Measurements from ENCODE around the gene PCDH8.

PCDH8 gene

GRCh38 chr13:52850072-52850395, 1.6 kb upstream of the PCDH8 start:
- no peaks in the 10 kb centered on the region for H3K36me3 ChIP-seq (ENCODE audit: insufficient read depth)
- no peak overlapping the region for H2AFZ ChIP-seq (ENCODE audit: low read depth)
- H3K9ac ChIP-seq: no peak overlapping the region
- no peak overlapping the region for H3K4me3 ChIP-seq (IDR thresholded peaks at IDR 0.05; ENCODE audit: insufficient read depth, low read depth, low read length)
- no peaks in the 10 kb centered on the region for H3K79me2 ChIP-seq (ENCODE audit: insufficient read depth, low read depth)
- no peaks in the 10 kb centered on the region for H3K27me3 ChIP-seq (ENCODE audit: insufficient read depth, low read depth)
- TF ChIP-seq CTCF (conservative IDR thresholded peaks at IDR 0.05; ENCODE audit: low read depth, low read length): no peak
- H3K4me1 ChIP-seq (ENCODE audit: low read depth, poor library complexity, severe bottlenecking): peaks cover 29% of the 10 kb centered on the region
- H3K4me2 ChIP-seq: peak overlapping the region; percentile 86
- no peaks in the 10 kb centered on the region for H4K20me1 ChIP-seq (ENCODE audit: insufficient read depth)
- H3K27ac ChIP-seq: no peak overlapping the region

- Histone ChIP-seq H4K20me1 (ENCODE audit: insufficient read depth) (no peaks in the 10 kb centered on the region), H3K27ac (no peak overlapping the region), H2AFZ (ENCODE audit: low read depth) (no peak overlapping the region), H3K4me2 (no peak overlapping the region), H3K4me3 (IDR thresholded peaks at IDR 0.05; ENCODE audit: insufficient read depth, low read depth, low read length) (no peak overlapping the region), H3K36me3 (ENCODE audit: insufficient read depth) (no peaks in the 10 kb centered on the region), H3K4me1 (ENCODE audit: low read depth, poor library complexity, severe bottlenecking) (peaks cover 28% of the 10 kb centered on the region), H3K79me2 (ENCODE audit: insufficient read depth, low read depth) (no peaks in the 10 kb centered on the region), H3K9ac (no peak overlapping the region), H3K27me3 (ENCODE audit: insufficient read depth, low read depth) (no peaks in the 10 kb centered on the region)
- TF ChIP-seq CTCF (conservative IDR thresholded peaks at IDR 0.05; ENCODE audit: low read depth, low read length): no peak
Observed at GRCh38 chr13:52849291-52850071, 1.0 kb upstream of the PCDH8 start.

- no peak for TF ChIP-seq CTCF (conservative IDR thresholded peaks at IDR 0.05; ENCODE audit: low read depth, low read length)
- Histone ChIP-seq H2AFZ (ENCODE audit: low read depth) (no peak overlapping the region), H3K4me2 (no peak overlapping the region), H4K20me1 (ENCODE audit: insufficient read depth) (no peaks in the 10 kb centered on the region), H3K9ac (no peak overlapping the region), H3K27ac (no peak overlapping the region), H3K36me3 (ENCODE audit: insufficient read depth) (no peaks in the 10 kb centered on the region), H3K27me3 (ENCODE audit: insufficient read depth, low read depth) (no peaks in the 10 kb centered on the region), H3K4me3 (IDR thresholded peaks at IDR 0.05; ENCODE audit: insufficient read depth, low read depth, low read length) (no peak overlapping the region), H3K4me1 (ENCODE audit: low read depth, poor library complexity, severe bottlenecking) (peaks cover 12% of the 10 kb centered on the region), H3K79me2 (ENCODE audit: insufficient read depth, low read depth) (no peaks in the 10 kb centered on the region)
Observed at GRCh38 chr13:52847682-52848432, 583 bp downstream of the PCDH8 start.

GRCh38 chr13:52847322-52847681, 1.1 kb downstream of the PCDH8 start:
- H3K36me3 ChIP-seq (ENCODE audit: insufficient read depth): no peaks in the 10 kb centered on the region
- no peak overlapping the region for H3K4me2 ChIP-seq
- H3K4me1 ChIP-seq (ENCODE audit: low read depth, poor library complexity, severe bottlenecking): peaks cover 7% of the 10 kb centered on the region
- no peak overlapping the region for H3K27ac ChIP-seq
- H2AFZ ChIP-seq (ENCODE audit: low read depth): no peak overlapping the region
- no peak overlapping the region for H3K4me3 ChIP-seq (IDR thresholded peaks at IDR 0.05; ENCODE audit: insufficient read depth, low read depth, low read length)
- no peaks in the 10 kb centered on the region for H3K79me2 ChIP-seq (ENCODE audit: insufficient read depth, low read depth)
- no peak overlapping the region for H3K9ac ChIP-seq
- H4K20me1 ChIP-seq (ENCODE audit: insufficient read depth): no peaks in the 10 kb centered on the region
- H3K27me3 ChIP-seq (ENCODE audit: insufficient read depth, low read depth): no peaks in the 10 kb centered on the region
- no peak for TF ChIP-seq CTCF (conservative IDR thresholded peaks at IDR 0.05; ENCODE audit: low read depth, low read length)
